Ammon's horn (tissue), 1 donor: ENCODE measurements around the gene ERCC2.
"Not testable (repeated sequence)": the region's sequence is repeated elsewhere in the genome, so short reads cannot be mapped to it uniquely, and the experiment has no call there.

Source experiments
- DNase-seq: peaks from one replicate; pipeline ENCODE4 v3.0.0-alpha.2; 2016; ENCODE audit warnings: low spot score

The ERCC2 gene

DNA sequence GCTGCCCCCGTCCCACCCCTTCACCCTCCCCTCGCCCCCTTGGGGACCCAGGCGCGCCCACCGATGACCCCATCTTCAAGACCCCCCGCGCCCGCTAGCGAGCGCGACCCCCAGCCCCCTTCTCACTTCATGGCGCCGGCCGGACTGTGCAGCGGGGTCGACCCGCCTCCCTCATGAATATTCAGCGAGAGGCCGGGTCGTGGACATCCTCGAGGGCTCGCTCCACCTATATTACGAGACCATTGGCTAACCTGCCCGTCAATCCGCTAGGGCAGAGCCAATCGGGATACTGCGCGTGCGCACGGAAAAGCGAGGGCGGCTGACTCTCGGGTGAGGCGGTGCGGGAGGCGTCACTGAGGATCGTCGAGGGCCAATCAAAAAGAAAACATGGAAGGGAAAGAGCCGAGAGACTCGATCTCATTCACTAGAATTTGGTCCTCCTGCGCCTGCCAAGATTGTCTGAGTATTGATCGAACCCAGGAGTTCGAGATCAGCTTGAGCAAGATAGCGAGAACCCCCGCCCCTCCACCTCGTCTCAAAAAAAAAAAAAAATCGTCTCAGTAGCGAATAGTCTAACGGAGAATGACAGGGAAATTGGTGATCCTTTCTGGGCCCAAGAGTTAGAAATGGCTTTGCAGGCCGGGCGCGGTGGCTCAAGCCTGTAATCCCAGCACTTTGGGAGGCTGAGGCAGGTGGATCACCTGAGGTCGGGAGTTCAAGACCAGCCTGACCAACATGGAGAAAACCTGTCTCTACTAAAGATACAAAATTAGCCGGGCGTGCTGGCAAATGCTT, at the start of gene ERCC2:
TSS of gene ERCC2 (minus strand) at position 164 of the 795 bp plus-strand sequence. CDS start at position 131, 33 bp downstream.
- peak; percentile 98 for DNase-seq

- no peak for DNase-seq
These were observed 49.5 kb upstream of the ERCC2 start for GRCh38 chr19:45419895-45420294.

DNA sequence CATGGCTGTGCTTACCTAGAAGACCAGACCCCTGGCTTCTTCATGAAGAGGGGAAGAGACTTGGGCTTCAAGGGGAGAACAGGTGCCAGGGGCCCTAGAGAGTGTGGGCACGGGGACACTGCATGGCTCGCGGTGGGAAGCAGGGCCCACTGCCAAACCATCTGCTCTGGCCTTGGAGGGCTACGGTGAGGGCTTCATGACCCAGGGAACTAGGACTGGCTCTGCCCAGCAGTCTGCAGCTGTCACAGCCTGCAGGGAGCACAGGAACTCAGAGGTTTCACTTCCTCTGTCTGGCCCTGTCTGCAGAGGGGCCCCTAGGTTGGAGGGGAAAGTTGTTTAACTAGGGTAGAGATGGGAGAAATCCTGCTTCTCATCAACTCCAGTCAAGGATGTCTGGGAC, 49.0 kb upstream of the ERCC2 start:
- DNase-seq: peak; percentile 83

DNA sequence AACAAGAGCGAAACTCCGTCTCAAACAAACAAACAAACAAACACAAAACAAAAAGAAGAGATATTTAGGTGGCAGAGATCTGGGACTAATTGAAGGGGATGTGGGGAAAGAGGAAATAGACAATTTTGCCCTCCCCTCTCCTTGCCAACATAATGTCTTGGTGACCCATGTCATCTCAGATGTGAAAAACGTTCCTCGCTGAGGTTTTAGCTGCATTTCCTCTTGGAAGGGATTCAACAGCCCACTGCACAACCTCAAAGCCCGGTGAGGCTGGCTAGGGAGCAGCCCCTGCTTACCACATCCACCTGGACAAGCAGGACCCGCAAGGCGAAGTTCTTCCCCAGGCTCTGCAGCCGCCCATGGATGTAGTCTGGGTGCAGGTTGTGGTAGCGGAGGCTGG, 48.4 kb upstream of the ERCC2 start:
- DNase-seq: peak; percentile 59

- DNase-seq: no peak
These were observed 46.8 kb upstream of the ERCC2 start for GRCh38 chr19:45417151-45417550.

DNA sequence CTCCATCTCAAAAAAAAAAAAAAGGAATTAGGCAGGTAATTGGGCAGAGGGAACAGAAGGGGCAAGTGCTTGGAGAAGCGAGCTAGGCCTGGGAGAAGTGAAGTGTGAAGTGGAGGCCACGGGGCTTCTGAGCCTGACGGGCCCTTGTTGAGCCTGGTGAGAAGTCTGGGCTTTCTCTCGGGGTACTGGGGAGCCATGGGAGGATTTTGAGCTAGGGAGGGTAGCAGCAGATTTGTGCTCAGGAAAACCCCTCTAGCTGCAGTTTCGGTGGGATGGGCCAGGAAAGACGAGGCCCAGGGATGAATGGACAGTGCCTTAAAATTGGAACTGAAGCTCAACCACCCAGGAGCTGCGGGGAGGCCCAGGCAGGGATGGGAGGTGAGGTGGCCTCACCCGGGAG, 44.1 kb upstream of the ERCC2 start:
- no peak for DNase-seq

DNA sequence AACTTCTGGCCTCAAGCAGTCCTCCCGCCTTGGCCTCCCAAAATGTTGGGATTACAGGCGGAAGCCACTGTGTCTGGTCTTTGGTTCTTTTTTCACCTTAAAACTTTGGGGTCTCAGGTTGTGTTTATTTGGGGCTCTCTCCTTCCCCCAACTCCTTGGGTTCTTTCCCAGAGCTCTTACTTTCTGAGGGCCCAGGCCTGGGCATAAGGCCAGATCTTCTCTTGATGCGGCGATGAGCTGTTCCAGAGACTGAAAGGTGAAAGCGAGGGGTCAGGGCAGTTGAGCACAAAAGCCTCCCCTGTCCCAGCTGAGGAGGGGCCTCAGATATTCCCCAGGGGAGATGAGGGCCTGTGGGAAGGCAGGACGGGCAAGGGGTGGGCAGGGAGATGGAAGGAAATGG, 43.1 kb upstream of the ERCC2 start:
- no peak for DNase-seq

DNA sequence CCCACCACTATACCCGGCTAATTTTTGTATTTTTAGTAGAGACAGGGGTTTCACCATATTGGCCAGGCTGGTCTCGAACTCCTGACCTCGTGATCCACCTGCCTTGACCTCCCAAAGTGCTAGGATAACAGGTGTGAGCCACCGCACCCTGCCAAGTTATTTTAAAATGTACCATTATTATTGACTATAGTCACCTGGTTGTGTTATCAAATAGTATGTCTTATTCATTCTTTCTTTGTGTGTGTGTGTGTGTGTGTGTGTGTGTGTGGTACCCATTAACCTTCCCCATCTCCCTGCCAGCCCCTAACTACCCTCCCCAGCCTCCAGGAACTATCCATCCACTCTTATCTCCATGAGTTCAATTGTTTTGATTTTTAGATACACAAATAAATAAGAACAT, 40.0 kb upstream of the ERCC2 start:
- not testable (repeated sequence) for DNase-seq

DNA sequence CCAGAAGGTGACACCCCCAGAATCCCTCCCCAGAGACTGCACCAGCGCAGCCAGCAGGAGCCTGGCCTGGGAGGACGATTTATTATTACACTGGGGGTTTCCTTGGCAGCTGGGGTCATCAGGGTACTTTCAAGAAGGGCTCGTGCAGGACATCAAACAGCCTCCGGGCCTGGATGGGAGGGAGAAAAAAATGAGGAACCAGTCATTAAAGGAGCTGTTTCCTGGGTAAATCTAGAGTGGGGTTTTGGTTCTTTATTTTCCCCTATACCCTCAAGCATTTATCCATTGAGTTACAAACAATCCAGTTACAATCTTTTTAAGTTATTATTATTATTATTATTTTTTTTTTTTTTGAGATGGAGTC, 39.2 kb upstream of the ERCC2 start:
- no peak for DNase-seq

- no peak for DNase-seq
These were observed 38.6 kb upstream of the ERCC2 start for GRCh38 chr19:45408830-45409556.

DNA sequence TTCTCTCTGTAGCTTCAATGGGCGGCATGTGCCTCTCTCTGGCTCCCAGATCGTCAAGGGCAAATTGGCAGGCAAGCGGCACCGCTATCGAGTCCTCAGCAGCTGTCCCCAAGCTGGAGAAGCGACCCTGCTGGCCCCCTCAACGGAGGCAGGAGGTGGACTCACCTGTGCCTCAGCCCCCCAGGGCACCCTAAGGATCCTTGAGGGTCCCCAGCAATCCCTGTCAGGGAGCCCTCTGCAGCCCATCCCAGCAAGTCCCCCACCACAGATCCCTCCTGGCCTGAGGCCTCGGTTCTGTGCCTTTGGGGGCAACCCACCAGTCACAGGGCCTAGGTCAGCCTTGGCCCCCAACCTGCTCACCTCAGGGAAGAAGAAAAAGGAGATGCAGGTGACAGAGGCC, 37.7 kb upstream of the ERCC2 start:
- no peak for DNase-seq

DNA sequence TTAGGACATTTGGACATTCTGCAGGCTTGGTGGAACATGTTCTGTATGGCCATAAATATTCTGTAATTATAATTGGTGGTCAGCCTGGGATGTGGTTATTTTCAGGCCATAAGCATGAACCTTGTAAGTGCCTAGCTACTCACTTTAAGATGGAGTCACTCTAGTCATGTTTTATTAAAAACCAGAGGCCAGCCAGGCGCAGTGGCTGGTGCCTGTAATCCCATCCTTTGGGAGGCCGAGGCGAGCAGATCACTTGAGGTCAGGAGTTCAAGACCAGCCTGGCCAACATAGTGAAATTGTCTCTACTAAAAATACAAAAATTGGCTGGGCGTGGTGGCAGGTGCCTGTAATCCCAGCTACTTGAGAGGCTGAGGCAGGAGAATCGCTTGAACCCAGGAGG, 37.2 kb upstream of the ERCC2 start:
- not testable (repeated sequence) for DNase-seq

GRCh38 chr19:45407091-45407375, 36.7 kb upstream of the ERCC2 start:
- DNase-seq: no peak

DNA sequence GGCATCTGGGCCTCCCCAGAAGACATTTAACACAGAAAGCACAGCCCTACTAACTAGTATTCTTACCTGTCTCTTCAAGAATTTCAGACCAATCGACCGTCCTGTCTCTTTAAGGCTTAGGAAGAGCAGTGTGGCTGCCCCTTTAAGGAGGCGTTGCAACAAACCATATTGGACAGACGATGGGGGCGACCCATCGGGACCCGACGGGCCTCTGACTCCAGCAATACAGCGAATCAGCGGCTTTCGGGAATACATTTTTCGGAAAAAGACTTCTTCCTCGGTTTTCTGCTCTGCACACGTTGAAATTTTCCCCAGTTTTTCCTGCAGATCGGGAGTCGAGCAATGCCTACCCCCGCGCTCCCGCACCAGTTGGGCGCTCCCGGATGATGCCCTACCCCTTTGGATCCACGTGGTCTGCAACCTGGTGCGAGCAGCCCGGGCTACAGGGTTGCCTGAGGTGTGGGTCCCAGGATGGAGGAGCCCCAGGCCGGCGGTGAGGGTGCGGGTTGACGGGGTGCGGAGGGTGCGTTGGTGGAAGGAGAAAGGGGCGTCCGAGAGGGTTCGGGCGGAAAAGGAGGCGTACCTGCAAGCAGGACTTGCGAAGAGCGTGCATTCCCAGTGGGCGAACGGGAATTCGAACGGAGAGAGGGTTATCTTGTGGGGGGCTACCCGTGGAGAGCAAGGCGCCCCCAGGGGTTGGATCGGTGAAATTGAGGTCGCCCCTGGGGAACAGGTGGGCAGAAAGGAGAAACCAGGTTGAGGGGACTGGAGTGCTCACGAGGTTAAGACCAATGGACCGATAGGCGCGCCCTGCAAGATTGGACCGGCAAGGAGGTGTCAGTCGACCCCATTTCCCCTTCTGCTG, 36.1 kb upstream of the ERCC2 start, which contains the start of gene POLR1G:
TSS of gene POLR1G (plus strand) at position 419 of the 865 bp plus-strand sequence. CDS start at position 472, 53 bp downstream.
- peak; percentile 93 for DNase-seq

- peak; percentile 87 for DNase-seq
These were observed 35.3 kb upstream of the ERCC2 start for GRCh38 chr19:45405435-45406225.

- peak; percentile 70 for DNase-seq
These were observed 34.4 kb upstream of the ERCC2 start, which contains the start of gene PPP1R13L for GRCh38 chr19:45404557-45405434. Gene PPP1R13L, minus strand, starts transcription at chr19:45405069. Its CDS starts 6,751 bp downstream, at chr19:45398318.

DNA sequence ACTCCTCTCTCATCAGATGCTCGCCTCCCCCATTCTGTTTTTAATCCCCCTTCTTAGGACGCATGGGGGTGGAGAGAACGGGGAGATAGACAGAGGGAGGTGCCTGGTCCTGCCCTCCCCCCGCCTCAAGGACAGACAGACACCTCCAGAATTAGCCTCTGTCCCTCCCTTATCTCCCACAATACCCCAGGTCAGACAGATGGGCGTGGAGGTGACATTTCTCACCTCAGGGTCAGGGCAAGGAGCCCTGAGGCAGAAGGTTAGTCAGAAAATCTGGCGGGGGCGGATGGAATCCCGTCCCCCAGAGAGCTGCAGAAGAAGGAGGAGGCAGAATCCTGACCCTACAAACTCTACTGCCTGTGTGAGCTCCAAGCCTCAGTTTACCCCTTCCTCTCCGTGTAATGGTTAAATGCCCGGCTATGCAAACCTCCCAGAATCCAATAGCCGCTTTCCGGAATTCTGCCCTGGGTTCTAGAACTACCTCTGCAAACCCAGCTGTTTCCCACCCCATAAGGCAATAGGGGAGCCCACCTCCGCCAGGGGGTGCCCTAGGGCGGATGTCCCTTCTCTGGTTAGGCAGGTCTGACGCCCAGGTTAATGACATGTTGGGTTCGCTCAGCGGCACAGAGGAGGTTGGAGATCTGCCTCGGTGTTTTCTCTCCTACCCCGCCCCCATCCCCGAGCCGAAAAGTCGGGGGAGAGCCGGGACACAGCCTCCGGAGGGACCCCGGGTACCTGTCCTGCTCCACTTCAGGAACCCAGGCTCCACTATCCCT, 33.6 kb upstream of the ERCC2 start:
- no peak for DNase-seq

DNA sequence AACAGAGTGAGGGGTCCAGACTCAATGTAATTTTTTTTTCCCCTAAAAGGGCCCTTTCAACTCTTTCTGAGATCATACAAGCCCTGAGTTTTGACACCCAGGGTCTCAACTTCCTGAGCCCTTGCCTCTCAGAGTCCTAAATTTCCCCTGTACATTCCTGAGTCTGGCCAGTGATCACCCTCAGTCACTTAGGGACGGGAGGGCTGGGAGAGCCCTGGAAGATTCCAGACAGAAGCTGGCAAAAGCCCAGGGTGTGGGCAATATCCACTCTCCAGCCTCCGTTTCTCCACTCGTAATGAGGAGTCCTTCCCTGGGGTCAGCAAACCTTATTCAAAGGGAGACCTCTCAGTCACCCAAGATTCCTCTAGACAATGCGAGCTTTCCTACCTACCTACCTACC, 32.9 kb upstream of the ERCC2 start:
- DNase-seq: no peak

GRCh38 chr19:45402298-45403061, 32.1 kb upstream of the ERCC2 start:
- no peak for DNase-seq
